Nephron progenitor cell (in vitro differentiated cells): ENCODE results near the gene RIMBP2.

Experiments
- DNase-seq: peaks from one replicate; pipeline ENCODE4 v3.0.0; 2021
- H3K27ac Mint-ChIP-seq: 2 replicates; pipeline ENCODE4 v1.8.0; 2021; ENCODE audit warnings: mild to moderate bottlenecking, moderate library complexity, mixed read lengths
- H3K27me3 Mint-ChIP-seq: 2 replicates; pipeline ENCODE4 v1.8.0; 2021; ENCODE audit warnings: mild to moderate bottlenecking, low read depth, mixed read lengths; ENCODE audit not compliant: poor library complexity
- H3K36me3 Mint-ChIP-seq: 2 replicates; pipeline ENCODE4 v1.8.0; 2021; ENCODE audit warnings: low read depth, mixed read lengths
- H3K4me1 Mint-ChIP-seq: 2 replicates; pipeline ENCODE4 v1.8.0; 2021; ENCODE audit warnings: mixed read lengths
- H3K4me3 Mint-ChIP-seq: 2 replicates; pipeline ENCODE4 v1.8.0; 2021; ENCODE audit warnings: mild to moderate bottlenecking, moderate library complexity, mixed read lengths
- H3K9me3 Mint-ChIP-seq: 2 replicates; pipeline ENCODE4 v1.8.0; 2021; ENCODE audit warnings: mild to moderate bottlenecking, moderate library complexity, mixed read lengths
- TF ChIP-seq, protein P1 (sequence below): fragments of 200-600 bp; sonication (generic); IDR thresholded peaks from 2 replicates; pipeline ENCODE4 v1.5.0; 2021; ENCODE audit warnings: antibody characterized with exemption

The RIMBP2 gene

DNA sequence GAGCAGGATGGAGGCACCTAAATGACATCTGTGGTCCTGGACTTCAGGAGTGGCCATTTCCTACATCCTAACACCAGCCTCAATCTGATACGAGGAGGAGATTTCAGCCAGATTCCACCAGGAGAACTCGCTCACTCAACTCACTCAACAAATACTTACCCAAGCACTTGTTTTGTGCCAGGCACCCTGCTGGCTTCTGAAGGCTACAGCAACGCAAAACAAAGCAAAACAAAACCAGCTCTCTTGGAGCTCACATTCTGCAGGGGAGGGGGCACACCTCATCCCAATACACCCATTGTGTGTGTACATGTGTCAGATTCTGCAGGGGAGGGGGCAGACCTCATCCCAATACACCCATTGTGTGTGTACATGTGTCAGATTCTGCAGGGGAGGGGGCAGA is 233.7 kb downstream of the RIMBP2 start:
- TF ChIP-seq, protein P1, sequence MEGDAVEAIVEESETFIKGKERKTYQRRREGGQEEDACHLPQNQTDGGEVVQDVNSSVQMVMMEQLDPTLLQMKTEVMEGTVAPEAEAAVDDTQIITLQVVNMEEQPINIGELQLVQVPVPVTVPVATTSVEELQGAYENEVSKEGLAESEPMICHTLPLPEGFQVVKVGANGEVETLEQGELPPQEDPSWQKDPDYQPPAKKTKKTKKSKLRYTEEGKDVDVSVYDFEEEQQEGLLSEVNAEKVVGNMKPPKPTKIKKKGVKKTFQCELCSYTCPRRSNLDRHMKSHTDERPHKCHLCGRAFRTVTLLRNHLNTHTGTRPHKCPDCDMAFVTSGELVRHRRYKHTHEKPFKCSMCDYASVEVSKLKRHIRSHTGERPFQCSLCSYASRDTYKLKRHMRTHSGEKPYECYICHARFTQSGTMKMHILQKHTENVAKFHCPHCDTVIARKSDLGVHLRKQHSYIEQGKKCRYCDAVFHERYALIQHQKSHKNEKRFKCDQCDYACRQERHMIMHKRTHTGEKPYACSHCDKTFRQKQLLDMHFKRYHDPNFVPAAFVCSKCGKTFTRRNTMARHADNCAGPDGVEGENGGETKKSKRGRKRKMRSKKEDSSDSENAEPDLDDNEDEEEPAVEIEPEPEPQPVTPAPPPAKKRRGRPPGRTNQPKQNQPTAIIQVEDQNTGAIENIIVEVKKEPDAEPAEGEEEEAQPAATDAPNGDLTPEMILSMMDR, result no peak
- Mint-ChIP-seq H3K27me3 (peaks cover 15% of the 10 kb centered on the region), H3K9me3 (no peaks in the 10 kb centered on the region), H3K36me3 (no peaks in the 10 kb centered on the region), H3K4me1 (peaks cover 10% of the 10 kb centered on the region), H3K27ac (no peak overlapping the region), H3K4me3 (no peak overlapping the region)
- DNase-seq, result no peak

DNA sequence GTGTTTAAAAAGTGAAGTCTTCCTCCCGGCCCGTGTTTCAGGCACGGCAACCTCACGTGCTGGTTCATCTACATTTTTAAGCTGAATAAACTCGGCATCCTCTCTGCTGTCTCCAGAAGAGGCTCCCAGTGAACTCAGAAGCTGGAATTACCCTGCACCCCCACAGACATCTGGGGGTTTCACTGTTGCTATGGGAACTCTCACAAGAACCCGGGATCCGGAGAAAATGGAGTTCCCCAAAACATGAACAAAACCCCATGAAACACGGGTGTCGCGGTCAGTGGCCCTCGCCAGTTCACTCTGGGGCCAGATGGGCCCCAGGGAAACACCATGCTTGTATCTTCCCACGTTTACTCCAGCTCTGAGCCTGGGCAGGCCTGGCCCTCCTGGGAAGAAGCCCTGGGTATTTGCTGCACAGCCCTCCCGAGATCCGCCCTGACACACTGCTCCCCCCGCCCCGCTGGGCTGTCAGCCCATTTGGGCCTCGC is 234.7 kb downstream of the RIMBP2 start:
- TF ChIP-seq, protein P1, result no peak
- Mint-ChIP-seq H3K9me3 (no peaks in the 10 kb centered on the region), H3K36me3 (no peaks in the 10 kb centered on the region), H3K27ac (no peak overlapping the region), H3K4me1 (peaks cover 16% of the 10 kb centered on the region), H3K27me3 (peaks cover 13% of the 10 kb centered on the region), H3K4me3 (no peak overlapping the region)
- no peak for DNase-seq

DNA sequence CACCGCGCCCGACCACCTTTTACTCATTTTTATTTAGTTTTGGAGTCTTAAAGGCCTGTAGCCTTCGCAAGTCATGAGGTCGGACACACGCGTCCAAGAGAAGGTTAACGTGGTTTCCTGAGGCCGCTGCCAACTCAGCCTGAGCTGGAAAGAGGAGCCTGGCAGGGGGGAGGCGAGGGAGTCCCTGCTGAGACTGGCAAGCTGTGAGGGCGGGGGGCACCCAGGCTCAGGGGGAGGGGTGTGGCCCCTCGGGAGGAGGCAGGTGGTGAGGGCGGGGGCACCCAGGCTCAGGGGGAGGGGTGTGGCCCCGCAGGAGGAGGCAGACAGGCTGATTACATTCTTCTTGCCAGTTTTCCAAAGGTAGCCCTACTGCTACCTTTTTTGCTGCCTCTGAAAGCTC is 235.2 kb downstream of the RIMBP2 start:
- TF ChIP-seq, protein P1, result no peak
- no peaks in the 10 kb centered on the region for H3K9me3 Mint-ChIP-seq
- no peak for DNase-seq
- H3K4me1 Mint-ChIP-seq, result peaks cover 19% of the 10 kb centered on the region
- no peak overlapping the region for H3K27ac Mint-ChIP-seq
- H3K4me3 Mint-ChIP-seq, result no peak overlapping the region
- peaks cover 11% of the 10 kb centered on the region for H3K27me3 Mint-ChIP-seq
- H3K36me3 Mint-ChIP-seq, result no peaks in the 10 kb centered on the region

DNA sequence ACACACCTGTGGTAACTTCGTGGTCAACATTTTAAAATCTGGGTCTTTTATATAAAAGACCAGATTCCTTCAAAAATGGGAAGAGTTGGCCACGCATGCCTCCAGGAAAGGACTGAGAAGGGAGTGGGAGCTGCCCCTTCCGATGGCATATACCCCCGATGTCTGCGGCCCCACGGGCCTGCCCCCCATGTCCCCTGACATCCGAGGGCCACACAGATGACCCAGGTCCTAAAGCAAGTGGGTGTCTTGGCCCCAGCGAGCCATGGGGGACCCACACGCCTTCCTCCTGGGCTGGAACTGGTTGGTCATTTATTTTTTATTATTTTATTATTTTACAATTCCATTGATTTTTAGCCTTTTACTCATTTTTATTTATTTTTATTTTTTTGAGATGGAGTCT is 235.9 kb downstream of the RIMBP2 start:
- H3K27me3 Mint-ChIP-seq, result peaks cover 10% of the 10 kb centered on the region
- TF ChIP-seq, protein P1, result no peak
- no peak overlapping the region for H3K27ac Mint-ChIP-seq
- no peak overlapping the region for H3K4me3 Mint-ChIP-seq
- peaks cover 25% of the 10 kb centered on the region for H3K4me1 Mint-ChIP-seq
- no peak for DNase-seq
- no peaks in the 10 kb centered on the region for H3K9me3 Mint-ChIP-seq
- H3K36me3 Mint-ChIP-seq, result no peaks in the 10 kb centered on the region

DNA sequence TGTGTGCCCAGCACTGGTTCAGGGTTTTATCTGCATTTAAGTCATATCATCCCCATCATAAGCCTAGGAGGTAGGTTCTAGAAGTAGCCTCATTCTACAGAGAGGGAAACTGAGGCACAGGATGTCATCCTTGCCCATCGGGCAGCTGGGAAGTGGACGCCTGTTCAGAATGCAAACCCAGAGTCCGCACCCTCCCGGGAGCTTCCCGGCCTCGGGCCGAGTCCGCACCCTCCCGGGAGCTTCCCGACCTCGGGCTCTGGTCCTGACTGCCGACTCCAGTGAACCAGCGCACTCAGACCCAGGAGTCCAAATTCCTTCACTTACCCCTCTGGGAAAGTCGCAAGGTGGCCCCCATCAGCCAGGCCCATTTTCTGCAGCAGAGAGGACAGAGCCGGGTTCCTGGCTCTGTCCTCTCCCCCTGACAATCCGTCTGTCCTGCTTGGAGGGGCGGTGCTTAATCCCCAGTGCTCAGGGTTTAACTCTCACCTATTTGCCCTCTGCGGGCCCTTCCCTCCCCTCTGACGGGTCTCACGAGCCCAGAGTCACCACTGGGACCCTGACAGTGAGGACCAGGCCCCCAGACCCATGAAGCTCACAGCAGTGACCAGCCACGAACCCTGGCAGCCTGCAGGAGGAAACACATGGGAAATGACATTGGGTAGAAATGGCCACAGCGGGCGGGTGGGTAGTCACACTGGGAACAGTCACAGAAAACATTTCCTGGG is 236.5 kb downstream of the RIMBP2 start:
- TF ChIP-seq, protein P1, result no peak
- Mint-ChIP-seq H3K36me3 (no peaks in the 10 kb centered on the region), H3K9me3 (no peaks in the 10 kb centered on the region), H3K27ac (no peak overlapping the region), H3K4me3 (no peak overlapping the region), H3K4me1 (peaks cover 29% of the 10 kb centered on the region), H3K27me3 (peaks cover 10% of the 10 kb centered on the region)
- no peak for DNase-seq

DNA sequence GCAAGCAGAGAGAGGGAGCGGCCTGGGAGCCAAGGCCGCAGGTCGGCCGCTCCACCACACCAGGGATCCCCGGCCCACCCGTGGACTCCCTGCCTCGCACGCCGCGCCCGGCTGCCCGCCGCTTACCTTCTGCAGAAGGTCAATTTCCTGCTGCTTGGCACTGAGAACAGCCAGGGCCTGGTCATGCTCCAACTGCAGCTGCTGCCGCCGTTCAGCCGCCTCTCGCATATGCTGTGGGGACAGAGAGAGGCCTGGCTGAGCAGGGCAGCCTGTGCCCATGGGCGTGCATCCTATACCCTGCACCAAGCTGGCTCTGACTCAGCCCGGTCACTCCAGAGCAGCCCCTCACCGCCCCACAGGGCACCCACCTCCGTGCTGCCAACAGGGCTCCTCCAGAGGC is 237.3 kb downstream of the RIMBP2 start:
- Mint-ChIP-seq H3K4me3 (no peak overlapping the region), H3K27me3 (peaks cover 12% of the 10 kb centered on the region), H3K36me3 (no peaks in the 10 kb centered on the region), H3K9me3 (no peaks in the 10 kb centered on the region), H3K4me1 (peaks cover 29% of the 10 kb centered on the region), H3K27ac (no peak overlapping the region)
- DNase-seq, result no peak
- TF ChIP-seq, protein P1, result no peak
